Pons (tissue), 1 donor: Measurements from ENCODE around the gene ZNG1A.
"Not testable (repeated sequence)": the region's sequence is repeated elsewhere in the genome, so short reads cannot be mapped to it uniquely, and the experiment has no call there.

ENCODE experiments used
- DNase-seq: peaks from one replicate; pipeline ENCODE4 v3.0.0-alpha.2; 2016; ENCODE audit warnings: low spot score

ZNG1A gene

GRCh38 chr9:178140-178825, 573 bp downstream of the ZNG1A start:
- not testable (repeated sequence) for DNase-seq

GRCh38 chr9:169757-170156, 9.1 kb downstream of the ZNG1A start:
- not testable (repeated sequence) for DNase-seq

GRCh38 chr9:159871-160270, 19.0 kb downstream of the ZNG1A start:
- not testable (repeated sequence) for DNase-seq

GRCh38 chr9:151173-151572, 27.7 kb downstream of the ZNG1A start:
- DNase-seq: not testable (repeated sequence)

GRCh38 chr9:139880-140279, 39.0 kb downstream of the ZNG1A start:
- DNase-seq: not testable (repeated sequence)

- not testable (repeated sequence) for DNase-seq
Measured at GRCh38 chr9:117995-118467, 60.8 kb downstream of the ZNG1A start, which contains the start of gene FOXD4. Gene FOXD4 (minus strand): TSS chr9:118417. CDS start chr9:118119, 298 bp downstream.

- not testable (repeated sequence) for DNase-seq
Measured at GRCh38 chr9:117144-117994, 61.5 kb downstream of the ZNG1A start.

DNA sequence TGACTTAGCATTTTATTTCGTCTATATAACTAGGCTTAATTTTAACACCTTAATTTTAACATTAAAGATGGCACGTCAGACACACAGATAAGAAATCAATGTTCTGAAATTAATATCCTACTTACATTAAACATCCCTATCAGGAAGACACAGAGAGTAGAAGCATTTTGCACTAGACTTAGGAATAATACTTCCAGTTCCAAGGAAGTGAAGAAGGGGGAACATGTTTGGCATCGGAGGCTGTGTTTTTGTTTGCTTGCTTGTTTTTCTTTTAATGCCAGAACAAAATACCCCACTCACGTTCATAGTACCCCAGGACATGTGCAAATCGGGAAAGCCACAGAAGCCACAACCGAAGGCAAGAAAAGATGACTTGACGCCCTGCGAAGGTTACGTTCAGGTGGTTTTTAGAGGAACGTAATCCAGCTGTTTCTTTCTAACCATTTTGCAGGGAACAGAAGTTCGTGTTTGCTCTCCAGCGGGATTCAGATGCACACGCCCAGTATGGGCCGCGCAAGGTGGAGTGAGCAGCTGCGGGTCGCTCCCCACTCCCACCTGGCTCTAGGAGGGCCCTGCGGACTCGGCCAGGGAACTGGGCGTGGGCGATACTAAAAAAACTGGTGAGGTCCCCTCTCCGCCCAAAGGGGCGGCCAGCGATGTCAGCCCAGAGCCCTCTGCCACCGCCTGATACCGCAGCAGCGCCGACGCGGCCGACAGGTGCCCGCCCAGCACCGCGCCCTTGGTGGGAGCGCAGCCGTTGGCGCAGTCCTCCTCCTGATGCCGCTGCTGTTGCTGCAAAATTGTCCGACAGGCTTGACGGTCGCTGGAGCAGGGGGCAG, 62.4 kb downstream of the ZNG1A start:
- not testable (repeated sequence) for DNase-seq

- not testable (repeated sequence) for DNase-seq
Measured at GRCh38 chr9:115118-115451, 63.8 kb downstream of the ZNG1A start.

- not testable (repeated sequence) for DNase-seq
Measured at GRCh38 chr9:114267-115117, 64.4 kb downstream of the ZNG1A start.

- DNase-seq: not testable (repeated sequence)
Measured at GRCh38 chr9:113468-114266, 65.2 kb downstream of the ZNG1A start.

DNA sequence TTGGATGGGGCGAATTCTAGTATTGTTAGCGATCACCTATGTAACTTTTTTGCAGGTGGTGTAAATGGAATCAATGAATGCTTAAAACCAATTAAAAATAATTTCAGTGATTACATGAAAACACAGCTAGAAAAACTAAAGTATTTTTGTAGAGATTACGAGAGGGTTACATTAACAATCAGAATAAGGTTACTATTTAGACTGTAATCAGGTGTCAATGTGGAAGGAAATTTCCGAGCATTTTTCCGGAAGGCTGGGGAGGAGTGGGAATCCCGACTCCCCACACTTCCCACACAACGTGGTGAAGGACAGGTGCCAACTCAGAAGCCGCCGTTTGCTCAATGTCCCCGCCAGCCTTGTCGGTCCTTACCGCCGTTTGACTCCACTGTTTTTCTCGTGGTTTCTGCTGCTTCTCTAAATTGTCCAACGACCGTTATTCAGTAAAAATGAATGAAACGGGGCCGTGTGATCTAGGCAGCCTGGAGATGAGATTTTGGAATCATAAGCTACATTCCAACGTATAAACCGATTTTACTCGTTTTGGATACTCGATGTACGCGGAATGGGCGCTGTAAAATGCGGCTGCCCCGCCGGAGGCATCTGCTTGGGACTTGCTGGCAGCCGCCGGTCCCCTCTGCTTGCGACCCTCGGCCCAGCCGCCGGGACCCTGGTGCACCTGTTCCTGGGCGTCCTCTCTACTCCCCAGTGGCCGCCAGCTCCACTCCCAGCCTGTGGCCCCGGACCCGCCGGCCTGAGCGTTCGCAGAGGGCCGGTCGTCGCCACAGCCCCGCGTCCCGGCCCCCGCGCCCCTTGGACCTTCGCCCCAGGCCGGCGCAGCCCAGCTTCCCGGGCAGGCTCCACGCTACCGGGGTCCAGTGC, 66.0 kb downstream of the ZNG1A start:
- DNase-seq: not testable (repeated sequence)

DNA sequence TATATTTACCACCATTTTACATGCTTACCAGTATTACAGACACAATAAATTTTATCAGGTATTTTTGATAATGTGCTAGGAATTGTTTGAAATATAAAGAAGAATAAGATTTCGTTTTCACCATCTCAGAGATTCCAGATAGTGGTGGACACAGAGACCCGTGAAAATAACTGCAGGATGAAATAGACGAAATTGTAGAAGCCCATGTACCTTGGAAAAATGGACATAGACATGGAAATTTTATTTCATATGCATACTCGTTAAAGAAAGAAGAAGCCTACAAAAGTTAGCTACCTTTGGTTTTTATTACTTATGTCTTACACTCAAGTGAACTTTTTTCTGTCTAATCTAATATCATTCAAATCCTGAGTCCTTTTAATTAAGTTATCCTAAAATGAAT, 68.2 kb downstream of the ZNG1A start:
- DNase-seq: not testable (repeated sequence)

GRCh38 chr9:109540-109939, 69.3 kb downstream of the ZNG1A start:
- DNase-seq: not testable (repeated sequence)

- not testable (repeated sequence) for DNase-seq
Measured at GRCh38 chr9:108742-109495, 69.9 kb downstream of the ZNG1A start.

GRCh38 chr9:105991-106390, 72.9 kb downstream of the ZNG1A start:
- not testable (repeated sequence) for DNase-seq

- DNase-seq: not testable (repeated sequence)
Measured at GRCh38 chr9:100430-100829, 78.4 kb downstream of the ZNG1A start.

GRCh38 chr9:99867-100266, 79.0 kb downstream of the ZNG1A start:
- not testable (repeated sequence) for DNase-seq
